CD4-positive, alpha-beta T cell treated with Interleukin-4 for 4 hours (primary cell): ENCODE data around the gene ROR1.

ENCODE experiments used
- DNase-seq: peaks from one replicate; pipeline ENCODE4 v3.0.0-alpha.2; 2020

Gene ROR1

GRCh38 chr1:63943393-63943792 lies 169.6 kb downstream of the ROR1 start:
- no peak for DNase-seq

GRCh38 chr1:63945943-63946342 lies 172.1 kb downstream of the ROR1 start:
- no peak for DNase-seq

DNA sequence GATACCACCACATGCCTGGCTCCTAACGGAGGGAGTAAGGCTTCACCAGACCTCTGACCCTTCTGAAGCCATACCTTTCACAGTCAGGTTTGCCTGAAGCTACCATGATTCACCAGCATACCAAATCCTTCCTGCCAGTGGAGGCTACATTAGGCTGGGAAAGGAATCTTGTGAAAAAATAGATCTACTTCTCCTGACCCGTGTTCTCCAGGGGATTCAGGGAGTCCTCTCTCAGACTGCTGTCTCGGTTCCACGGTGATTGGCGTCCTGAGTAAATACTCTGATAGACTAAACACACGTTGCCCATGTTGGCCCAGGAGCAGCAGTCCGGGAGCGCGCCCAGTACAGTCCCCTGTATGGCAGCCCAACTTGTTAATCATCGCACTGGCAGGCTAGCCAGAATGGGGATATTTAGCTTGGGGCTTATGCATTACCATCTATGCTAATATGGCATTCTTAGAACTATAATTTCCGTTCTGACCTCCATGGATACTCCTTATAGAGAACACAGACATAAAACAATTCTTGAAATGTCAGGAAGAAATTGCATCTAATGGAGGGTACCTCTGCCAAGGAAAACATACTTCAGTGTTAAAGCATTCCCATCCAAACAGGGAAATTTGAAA lies 173.2 kb downstream of the ROR1 start:
- DNase-seq: no peak

- no peak for DNase-seq
These were observed 174.1 kb downstream of the ROR1 start for GRCh38 chr1:63947904-63948303.

DNA sequence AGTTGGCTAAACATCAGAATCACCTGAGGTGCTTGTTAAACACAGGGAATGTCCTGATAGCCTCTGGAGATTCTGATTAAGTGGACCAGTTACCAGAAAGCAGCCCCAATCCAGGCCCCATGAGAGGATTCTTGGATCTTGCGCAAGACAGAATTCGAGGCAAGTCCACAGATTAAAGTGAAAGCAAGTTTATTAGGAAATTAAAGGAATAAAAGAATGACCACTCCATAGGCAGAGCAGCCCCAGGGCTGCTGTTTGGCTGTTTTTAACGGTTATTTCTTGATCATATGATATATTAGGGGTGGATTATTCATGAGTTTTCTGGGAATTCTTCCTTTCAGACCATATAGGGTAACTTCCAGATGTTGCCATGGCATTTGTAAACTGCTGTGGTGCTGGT lies 176.2 kb downstream of the ROR1 start:
- DNase-seq: no peak

DNA sequence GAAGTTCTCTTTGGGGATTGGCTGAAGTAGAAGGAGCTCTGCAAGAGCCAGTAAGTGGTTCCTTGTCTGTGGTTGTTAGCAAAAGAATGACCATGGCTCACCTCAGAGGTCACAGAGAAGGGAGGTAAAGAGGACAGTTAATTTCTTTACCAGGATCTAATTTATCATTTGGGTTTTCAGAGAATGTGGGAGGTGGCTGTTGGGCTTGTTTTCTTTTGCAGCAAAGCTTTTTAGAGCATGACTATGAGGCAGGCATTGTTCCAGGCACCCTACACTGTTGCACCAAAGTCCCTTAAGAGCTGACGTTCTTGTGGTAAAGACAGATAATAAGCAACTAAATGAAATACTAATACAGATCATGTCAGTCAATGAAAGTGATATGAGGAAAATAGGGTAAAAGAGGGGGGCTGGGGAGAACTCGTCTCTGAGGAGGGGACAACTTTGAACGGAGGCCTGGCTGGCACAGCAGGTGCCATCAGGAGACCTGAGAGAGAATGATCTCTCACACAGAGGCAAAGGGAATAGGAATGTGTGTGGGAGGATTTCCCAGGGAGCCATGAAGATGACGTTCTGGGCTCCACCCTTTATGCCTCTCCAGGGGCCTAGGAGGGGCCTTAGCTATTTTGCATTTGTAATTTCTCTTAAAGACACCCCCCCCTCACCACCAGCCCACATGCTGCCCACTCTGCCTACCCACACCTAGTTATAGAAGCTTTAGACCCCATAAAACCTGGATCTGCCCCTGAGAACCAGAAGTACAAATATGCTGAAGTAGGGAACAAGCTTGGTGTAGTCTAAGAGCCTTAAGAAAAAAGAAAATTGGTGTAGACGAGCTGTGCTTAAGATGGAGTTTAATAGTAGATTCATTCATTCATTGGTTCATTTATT lies 177.5 kb downstream of the ROR1 start:
- no peak for DNase-seq

- no peak for DNase-seq
These were observed 180.4 kb downstream of the ROR1 start for GRCh38 chr1:63954187-63954586.

GRCh38 chr1:63955370-63956145 lies 181.7 kb downstream of the ROR1 start:
- DNase-seq: no peak

DNA sequence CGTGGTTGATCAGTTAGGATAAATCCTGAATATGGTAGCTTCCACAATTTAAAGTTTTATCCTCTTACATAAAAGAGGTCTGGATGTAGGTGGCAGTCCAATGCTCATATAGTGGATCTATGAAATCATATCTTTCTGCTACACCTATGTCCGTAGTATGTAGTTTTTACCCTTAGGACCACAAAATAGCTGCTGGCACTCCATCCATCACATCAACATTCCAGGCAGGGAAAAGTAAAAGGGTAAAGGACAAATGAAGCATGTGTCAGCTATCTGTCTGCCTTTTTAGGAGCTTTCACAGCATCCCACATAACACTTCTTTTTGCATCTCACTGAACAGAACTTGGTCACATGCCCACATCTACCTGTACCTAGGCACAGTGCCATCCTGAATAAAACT lies 184.7 kb downstream of the ROR1 start:
- no peak for DNase-seq

- no peak for DNase-seq
These were observed 186.5 kb downstream of the ROR1 start for GRCh38 chr1:63960326-63960725.

DNA sequence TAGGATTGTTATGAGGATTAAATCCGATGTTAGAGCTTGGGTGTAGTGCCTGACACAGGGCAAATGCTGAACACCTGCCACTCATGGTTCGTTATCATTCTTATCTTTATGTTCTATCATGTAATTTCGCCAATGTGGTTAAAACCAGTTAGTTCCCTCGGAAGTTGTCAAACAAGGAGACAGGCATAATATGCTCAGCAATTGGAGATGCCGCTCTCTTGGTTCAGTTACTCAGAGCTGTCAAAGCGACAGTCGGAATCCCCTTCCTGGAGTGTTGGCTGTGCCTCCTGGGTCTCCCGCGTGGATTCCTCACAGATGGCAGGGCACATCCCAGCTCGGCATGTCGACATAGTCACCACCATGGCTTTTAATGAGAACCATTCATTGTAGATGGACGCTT lies 192.2 kb downstream of the ROR1 start:
- no peak for DNase-seq

- no peak for DNase-seq
These were observed 194.1 kb downstream of the ROR1 start for GRCh38 chr1:63967901-63968300.

GRCh38 chr1:63968663-63969440 lies 195.0 kb downstream of the ROR1 start:
- DNase-seq: no peak

- DNase-seq: no peak
These were observed 195.7 kb downstream of the ROR1 start for GRCh38 chr1:63969441-63969901.

DNA sequence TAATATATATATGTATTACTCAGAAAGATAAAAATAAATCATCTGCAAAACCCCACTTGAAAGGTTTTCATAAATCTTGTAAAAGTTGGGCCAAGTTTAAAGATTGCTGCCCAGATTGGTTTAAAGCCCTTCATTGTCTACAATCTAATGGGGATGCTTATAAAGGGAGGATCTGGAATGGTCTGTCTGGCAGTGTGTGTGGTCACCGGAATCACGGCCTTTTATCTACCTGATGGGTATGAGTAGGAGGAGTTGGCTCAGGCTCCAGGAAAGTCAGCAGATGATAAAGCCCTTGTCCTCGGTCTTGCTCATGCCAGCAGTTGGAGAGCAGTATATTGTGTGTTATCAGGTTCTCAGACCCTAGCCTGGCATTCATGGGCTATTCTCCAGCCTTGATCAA lies 197.7 kb downstream of the ROR1 start:
- DNase-seq: no peak

GRCh38 chr1:63973005-63973419 lies 199.2 kb downstream of the ROR1 start:
- DNase-seq: no peak

- no peak for DNase-seq
These were observed 201.1 kb downstream of the ROR1 start for GRCh38 chr1:63974966-63975365.

GRCh38 chr1:63975481-63975880 lies 201.7 kb downstream of the ROR1 start:
- no peak for DNase-seq

- DNase-seq: no peak
These were observed 202.2 kb downstream of the ROR1 start for GRCh38 chr1:63976006-63976405.

GRCh38 chr1:63977466-63977865 lies 203.6 kb downstream of the ROR1 start:
- DNase-seq: no peak

DNA sequence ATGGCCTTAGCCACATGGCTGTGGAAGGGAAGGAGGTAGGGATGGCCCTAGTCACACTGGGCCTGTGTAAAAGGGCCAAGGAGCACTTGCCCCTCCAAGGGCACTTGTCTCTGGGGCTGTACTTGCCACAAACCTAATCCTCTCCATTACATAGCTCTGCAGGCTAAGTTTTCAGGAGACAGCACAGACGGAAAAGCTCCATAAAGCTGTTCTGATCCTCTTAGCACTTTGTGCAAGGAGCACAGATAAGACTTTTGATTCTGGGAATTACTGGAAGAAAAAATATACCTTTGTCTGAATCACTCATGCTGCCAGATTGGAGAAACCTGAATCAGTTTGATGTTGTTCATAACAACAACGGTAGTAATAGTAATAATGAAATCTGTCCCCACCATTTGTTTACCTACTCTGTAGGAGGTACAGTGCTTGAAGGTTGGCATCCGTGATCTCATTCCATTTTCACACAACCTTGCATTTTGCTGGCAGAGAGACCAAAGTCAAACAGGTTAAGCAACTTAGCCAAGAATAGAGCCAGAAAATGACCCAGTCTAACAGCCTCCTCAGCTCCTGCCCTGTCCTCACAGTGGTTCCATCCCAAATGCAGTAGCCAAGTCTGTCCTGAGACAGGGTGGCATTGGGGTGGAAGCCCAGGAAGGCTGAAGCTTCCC lies 207.1 kb downstream of the ROR1 start:
- DNase-seq: no peak

- DNase-seq: no peak
These were observed 207.6 kb downstream of the ROR1 start for GRCh38 chr1:63981408-63981773.
